ENCODE data around the gene SNCAIP.
"Not testable (repeated sequence)": the region's sequence is repeated elsewhere in the genome, so short reads cannot be mapped to it uniquely, and the experiment has no call there.

Gene SNCAIP

GRCh38 chr5:122358372-122358979 lies 46.4 kb downstream of the SNCAIP start:
- DNase-seq (ENCODE audit: low read depth), result no peak

- no peak for DNase-seq (ENCODE audit: low read depth)
These were observed 50.3 kb downstream of the SNCAIP start for GRCh38 chr5:122362361-122362760.

GRCh38 chr5:122363623-122364022 lies 51.6 kb downstream of the SNCAIP start:
- no peak for DNase-seq (ENCODE audit: low read depth)

GRCh38 chr5:122366501-122366900 lies 54.5 kb downstream of the SNCAIP start:
- no peak for DNase-seq (ENCODE audit: low read depth)

GRCh38 chr5:122367456-122367855 lies 55.4 kb downstream of the SNCAIP start:
- no peak for DNase-seq (ENCODE audit: low read depth)

GRCh38 chr5:122368510-122369251 lies 56.6 kb downstream of the SNCAIP start:
- no peak for DNase-seq (ENCODE audit: low read depth)

GRCh38 chr5:122369253-122369815 lies 57.3 kb downstream of the SNCAIP start:
- no peak for DNase-seq (ENCODE audit: low read depth)

- DNase-seq (ENCODE audit: low read depth), result no peak
These were observed 59.6 kb downstream of the SNCAIP start for GRCh38 chr5:122371511-122372151.

- DNase-seq (ENCODE audit: low read depth), result no peak
These were observed 62.1 kb downstream of the SNCAIP start for GRCh38 chr5:122374110-122374509.

GRCh38 chr5:122375801-122376200 lies 63.8 kb downstream of the SNCAIP start:
- DNase-seq (ENCODE audit: low read depth), result no peak

GRCh38 chr5:122376250-122376649 lies 64.2 kb downstream of the SNCAIP start:
- no peak for DNase-seq (ENCODE audit: low read depth)

- DNase-seq (ENCODE audit: low read depth), result no peak
These were observed 65.0 kb downstream of the SNCAIP start for GRCh38 chr5:122377026-122377425.

GRCh38 chr5:122382938-122383337 lies 70.9 kb downstream of the SNCAIP start:
- not testable (repeated sequence) for DNase-seq (ENCODE audit: low read depth)

- DNase-seq (ENCODE audit: low read depth), result no peak
These were observed 72.8 kb downstream of the SNCAIP start for GRCh38 chr5:122384739-122385235.

- no peak for DNase-seq (ENCODE audit: low read depth)
These were observed 73.2 kb downstream of the SNCAIP start for GRCh38 chr5:122385286-122385685.

GRCh38 chr5:122385808-122386207 lies 73.8 kb downstream of the SNCAIP start:
- no peak for DNase-seq (ENCODE audit: low read depth)

- no peak for DNase-seq (ENCODE audit: low read depth)
These were observed 78.1 kb downstream of the SNCAIP start for GRCh38 chr5:122390154-122390553.

- no peak for DNase-seq (ENCODE audit: low read depth)
These were observed 78.7 kb downstream of the SNCAIP start for GRCh38 chr5:122390694-122391093.

GRCh38 chr5:122391621-122392020 lies 79.6 kb downstream of the SNCAIP start:
- DNase-seq (ENCODE audit: low read depth), result no peak

GRCh38 chr5:122392224-122392623 lies 80.2 kb downstream of the SNCAIP start:
- DNase-seq (ENCODE audit: low read depth), result no peak

- DNase-seq (ENCODE audit: low read depth), result no peak
These were observed 80.8 kb downstream of the SNCAIP start for GRCh38 chr5:122392824-122393223.

- no peak for DNase-seq (ENCODE audit: low read depth)
These were observed 82.4 kb downstream of the SNCAIP start for GRCh38 chr5:122394284-122394930.

All from stimulated activated CD8-positive, alpha-beta memory T cell treated with anti-CD3 and anti-CD28 coated beads, Interleukin-12 subunit alpha, Interleukin-12 subunit beta, amount 100 ng/mL, for 4 hours (primary cell).